ENCODE results near the gene PPFIA2. TPM values are rescaled to one million over a fixed set of nuclear protein-coding genes. Genes with fewer than 3 reads are reported as not detected.

The PPFIA2 gene
- polyA plus RNA-seq, 4 donors, result 4.4 to 7.2 (median 5.8) TPM

GRCh38 chr12:81294325-81295190, 464.6 kb downstream of the PPFIA2 start:
- DNase-seq (ENCODE audit: low read depth in 4 of 4, low spot score in 2 of 4), result no peak

GRCh38 chr12:81288651-81289050, 470.5 kb downstream of the PPFIA2 start:
- no peak for DNase-seq (ENCODE audit: low read depth in 4 of 4, low spot score in 2 of 4)

GRCh38 chr12:81284137-81284536, 475.0 kb downstream of the PPFIA2 start:
- DNase-seq (ENCODE audit: low read depth in 4 of 4, low spot score in 2 of 4), result no peak

GRCh38 chr12:81274637-81275529, 484.3 kb downstream of the PPFIA2 start:
- no peak for DNase-seq (ENCODE audit: low read depth in 4 of 4, low spot score in 2 of 4)

- no peak for DNase-seq (ENCODE audit: low read depth in 4 of 4, low spot score in 2 of 4)
Observed at GRCh38 chr12:81270385-81270784, 488.8 kb downstream of the PPFIA2 start.

- DNase-seq (ENCODE audit: low read depth in 4 of 4, low spot score in 2 of 4), result no peak
Observed at GRCh38 chr12:81263072-81263471, 496.1 kb downstream of the PPFIA2 start.

GRCh38 chr12:81261508-81262207, 497.5 kb downstream of the PPFIA2 start:
- DNase-seq (ENCODE audit: low read depth in 4 of 4, low spot score in 2 of 4), result no peak

GRCh38 chr12:81259360-81259759, 499.8 kb downstream of the PPFIA2 start:
- no peak for DNase-seq (ENCODE audit: low read depth in 4 of 4, low spot score in 2 of 4)

GRCh38 chr12:81257947-81258551, 501.1 kb downstream of the PPFIA2 start:
- peak in 3 of 4 donors; percentile 21 to 68 (median 32) for DNase-seq (ENCODE audit: low read depth in 4 of 4, low spot score in 2 of 4)

GRCh38 chr12:81255947-81256346, 503.2 kb downstream of the PPFIA2 start:
- no peak for DNase-seq (ENCODE audit: low read depth in 4 of 4, low spot score in 2 of 4)

GRCh38 chr12:81255456-81255855, 503.7 kb downstream of the PPFIA2 start:
- no peak for DNase-seq (ENCODE audit: low read depth in 4 of 4, low spot score in 2 of 4)

GRCh38 chr12:81253360-81253759, 505.8 kb downstream of the PPFIA2 start:
- DNase-seq (ENCODE audit: low read depth in 4 of 4, low spot score in 2 of 4), result no peak

GRCh38 chr12:81252228-81252627, 506.9 kb downstream of the PPFIA2 start:
- DNase-seq (ENCODE audit: low read depth in 4 of 4, low spot score in 2 of 4), result no peak

- no peak for DNase-seq (ENCODE audit: low read depth in 4 of 4, low spot score in 2 of 4)
Observed at GRCh38 chr12:81249976-81250375, 509.2 kb downstream of the PPFIA2 start.

GRCh38 chr12:81245907-81246570, 513.1 kb downstream of the PPFIA2 start:
- DNase-seq (ENCODE audit: low read depth in 4 of 4, low spot score in 2 of 4), result no peak

GRCh38 chr12:81245458-81245857, 513.7 kb downstream of the PPFIA2 start:
- peak in 3 of 4 donors; percentile 26 to 40 (median 32) for DNase-seq (ENCODE audit: low read depth in 4 of 4, low spot score in 2 of 4)

- no peak for DNase-seq (ENCODE audit: low read depth in 4 of 4, low spot score in 2 of 4)
Observed at GRCh38 chr12:81231574-81232368, 527.4 kb downstream of the PPFIA2 start.

- no peak for DNase-seq (ENCODE audit: low read depth in 4 of 4, low spot score in 2 of 4)
Observed at GRCh38 chr12:81229759-81230158, 529.4 kb downstream of the PPFIA2 start.

GRCh38 chr12:81224626-81225025, 534.5 kb downstream of the PPFIA2 start:
- DNase-seq (ENCODE audit: low read depth in 4 of 4, low spot score in 2 of 4), result no peak

Measured in left renal cortex interstitium (tissue), 4 donors.